NCI-H1105 (cell line): ENCODE results near the gene RBM17.
"Not testable (repeated sequence)": the region's sequence is repeated elsewhere in the genome, so short reads cannot be mapped to it uniquely, and the experiment has no call there.

Source experiments
- DNase-seq: peaks from one replicate; lab custom pipeline; 2025; lab: John Stamatoyannopoulos, UW

RBM17 gene

DNA sequence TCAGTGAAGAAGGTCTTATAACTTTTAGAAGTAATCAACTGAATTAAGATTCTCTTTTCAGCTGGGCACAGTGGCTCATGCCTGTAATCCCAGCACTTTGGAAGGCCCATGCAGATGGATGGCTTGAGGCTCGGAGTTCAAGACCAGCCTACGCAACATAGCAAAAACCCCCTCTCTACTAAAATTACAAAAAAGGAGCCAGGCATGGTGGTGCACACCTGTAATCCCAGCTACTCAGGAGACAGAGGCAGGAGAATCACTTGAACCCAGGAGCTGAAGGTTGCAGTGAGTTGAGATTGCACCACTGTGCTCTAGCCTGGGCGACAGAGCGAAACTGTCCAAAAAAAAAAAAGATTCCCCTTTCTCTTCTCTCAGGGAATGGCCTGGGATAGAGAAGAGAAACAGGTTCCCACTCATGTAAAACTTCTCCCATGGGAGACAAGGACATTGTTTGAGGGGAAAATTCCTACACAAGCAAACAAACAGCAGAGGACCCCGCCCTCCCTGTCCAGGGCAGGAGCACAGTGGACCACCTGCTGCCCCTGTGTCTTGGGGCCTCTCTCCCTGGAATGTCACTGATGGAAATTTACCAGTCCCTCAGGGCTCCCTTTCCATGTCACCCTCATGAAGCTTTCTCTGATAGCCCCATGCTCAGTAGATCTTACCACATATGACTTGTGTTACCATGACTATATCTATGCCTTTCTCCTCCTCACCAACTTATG lies 32.3 kb upstream of the RBM17 start:
- DNase-seq, result no peak

DNA sequence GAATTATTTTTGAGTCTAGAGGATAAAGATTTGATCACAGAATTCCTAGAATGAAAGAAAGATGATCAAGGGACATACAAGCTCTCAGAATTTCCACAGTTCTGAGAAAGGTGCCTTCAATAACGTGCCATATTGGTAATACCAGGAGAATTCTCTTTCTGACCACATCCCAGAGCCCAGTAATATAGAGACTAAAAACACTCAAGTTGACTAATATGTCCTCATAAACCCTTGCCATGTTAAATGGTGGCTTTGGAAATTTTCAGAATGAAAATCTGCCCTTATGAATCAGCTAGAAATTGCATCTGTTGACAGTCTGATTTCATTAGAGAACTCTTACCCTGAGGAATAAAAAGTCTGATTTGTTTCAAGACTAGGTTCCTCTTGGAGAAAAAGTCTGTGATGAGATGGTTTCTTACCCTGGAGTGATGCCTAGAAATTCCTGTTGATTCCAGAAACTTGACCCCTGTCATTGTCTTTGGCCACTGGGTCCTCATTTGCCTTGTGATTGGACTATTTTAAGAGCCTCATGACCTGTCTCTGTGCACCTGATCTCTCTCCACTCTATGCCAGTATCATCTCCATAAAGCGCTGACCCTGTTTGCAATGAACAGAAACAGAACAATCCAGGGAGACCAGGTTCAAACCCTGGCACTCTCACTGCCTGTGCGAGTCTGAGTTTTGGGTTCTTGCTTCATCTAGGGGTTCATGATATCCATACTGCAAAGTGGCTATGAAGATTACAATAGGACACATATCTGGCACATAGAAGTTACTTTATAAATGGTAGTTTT lies 30.0 kb upstream of the RBM17 start:
- DNase-seq, result no peak

DNA sequence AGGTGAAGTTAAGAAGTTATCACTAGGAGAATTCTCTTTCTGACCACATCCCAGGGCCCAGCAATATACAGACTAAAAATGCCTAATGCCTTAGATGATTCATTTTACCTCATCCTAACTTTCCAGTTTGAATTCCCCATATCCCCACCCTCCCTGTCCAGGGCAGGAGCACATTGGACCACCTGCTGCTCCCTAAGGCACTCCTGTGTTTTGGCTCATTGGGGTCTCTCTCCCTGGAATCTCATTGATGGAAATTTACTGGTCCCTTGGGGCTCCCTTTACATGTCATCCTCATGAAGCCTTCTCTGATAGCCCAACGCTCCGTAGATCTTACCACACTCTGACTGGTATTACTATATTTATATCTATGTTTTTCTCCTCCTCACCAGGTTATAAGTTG lies 29.3 kb upstream of the RBM17 start:
- no peak for DNase-seq

DNA sequence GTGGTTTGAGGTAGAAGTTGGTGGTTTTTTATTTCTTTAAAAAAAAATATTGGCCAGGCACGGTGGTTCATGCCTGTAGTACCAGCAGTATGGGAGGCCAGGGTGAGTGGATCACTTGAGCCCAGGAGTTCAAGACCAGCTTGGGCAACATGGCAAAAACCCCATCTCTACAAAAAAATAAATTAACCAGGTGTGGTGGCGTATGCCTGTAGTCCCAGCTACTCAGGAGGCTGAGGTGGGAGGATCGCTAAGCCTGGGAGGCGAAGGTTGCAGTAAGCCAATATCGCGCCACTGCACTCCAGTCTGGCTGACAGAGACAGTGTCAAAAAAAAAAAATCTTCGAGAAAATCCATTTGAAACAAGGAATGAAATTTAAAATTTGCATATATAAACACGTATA lies 27.8 kb upstream of the RBM17 start:
- DNase-seq, result no peak

DNA sequence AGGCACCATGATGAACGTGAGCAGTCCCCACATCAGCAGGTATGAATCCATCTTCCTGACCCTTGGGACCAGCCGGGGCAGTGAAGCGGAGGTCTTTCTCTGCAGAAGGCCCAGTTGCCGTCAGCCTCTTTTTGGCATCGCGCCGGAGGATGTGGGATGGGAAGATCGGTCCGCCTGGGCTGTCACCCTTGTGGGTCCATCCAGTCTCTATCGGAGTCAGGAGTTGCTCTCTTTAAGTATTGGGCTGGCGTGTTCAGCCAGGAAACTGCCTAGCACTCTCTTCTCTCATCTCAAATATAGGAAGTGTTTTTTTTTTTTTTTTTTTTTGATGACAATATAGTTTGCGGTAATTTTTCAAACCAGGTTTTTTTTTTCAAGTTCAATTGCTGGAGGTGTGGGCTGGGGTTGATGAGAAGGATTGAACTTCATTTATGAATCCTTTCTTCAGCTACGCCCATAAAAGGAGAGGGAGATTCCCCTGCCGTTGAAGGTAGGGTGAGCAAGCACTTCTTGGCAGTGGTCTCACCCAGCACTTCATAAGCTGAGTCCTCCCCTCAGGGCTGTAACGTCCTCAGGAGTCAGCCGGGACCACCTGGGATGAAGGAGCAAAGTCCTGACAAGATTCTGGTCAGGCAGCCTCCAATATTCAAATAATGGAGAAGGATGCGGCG lies 26.6 kb upstream of the RBM17 start, which contains the start of gene IL2RA:
IL2RA (minus strand) TSS at position 267 of the 671 bp plus-strand sequence; CDS start at position 51, 216 bp downstream.
- no peak for DNase-seq

DNA sequence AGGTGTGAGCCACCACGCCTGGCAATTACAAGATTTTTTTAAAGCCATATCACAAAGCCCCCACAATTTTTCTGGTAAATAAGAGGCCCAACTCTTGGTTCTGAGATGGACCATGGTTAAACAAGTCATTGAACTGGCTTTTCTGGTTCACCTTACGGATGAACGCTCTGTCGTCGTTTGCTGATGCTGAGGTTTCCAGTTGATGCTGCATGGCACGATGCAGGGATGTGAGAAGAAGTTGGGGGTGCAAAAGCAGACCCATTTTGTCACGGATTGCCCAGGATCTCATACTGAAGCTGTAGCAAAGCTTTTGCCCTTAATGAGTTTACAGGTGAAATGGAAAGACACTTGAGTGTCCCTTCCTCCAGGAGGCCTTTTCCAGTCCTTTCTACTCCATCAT lies 24.7 kb upstream of the RBM17 start:
- no peak for DNase-seq

DNA sequence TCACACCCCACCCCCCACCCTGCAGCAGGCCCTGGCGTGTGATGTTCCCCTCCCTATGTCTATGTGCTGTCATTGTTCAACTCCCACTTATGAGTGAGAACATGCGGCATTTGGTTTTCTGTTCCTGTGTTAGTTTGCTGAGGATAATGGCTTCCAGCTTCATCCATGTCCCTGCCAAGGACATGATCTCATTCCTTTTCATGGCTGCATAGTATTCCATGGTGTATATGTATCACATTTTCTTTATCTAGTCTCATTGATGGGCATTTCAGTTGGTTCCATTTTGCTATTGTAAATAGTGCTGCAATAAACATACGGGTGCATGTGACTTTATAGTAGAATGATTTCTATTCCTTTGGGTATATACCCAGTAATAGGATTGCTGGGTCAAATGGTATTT lies 24.1 kb upstream of the RBM17 start:
- not testable (repeated sequence) for DNase-seq

DNA sequence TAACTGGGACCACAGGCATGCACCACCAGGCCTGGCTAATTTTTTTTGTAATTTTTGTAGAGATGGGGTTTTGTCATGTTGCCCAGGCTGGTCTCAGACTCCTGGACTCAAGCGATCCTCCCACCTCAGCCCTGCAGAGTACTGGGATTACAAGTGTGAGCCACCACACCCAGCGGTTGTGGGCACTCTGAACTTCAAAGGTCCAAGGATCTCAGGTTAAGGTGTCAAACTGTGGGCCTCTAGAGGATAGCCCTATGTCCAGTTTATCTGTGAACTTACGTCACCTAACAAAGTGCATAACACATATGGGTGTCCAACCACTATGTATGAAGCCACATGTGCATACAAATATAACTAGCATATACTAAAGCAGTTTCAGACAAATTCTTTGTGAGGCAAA lies 23.4 kb upstream of the RBM17 start:
- DNase-seq, result no peak

DNA sequence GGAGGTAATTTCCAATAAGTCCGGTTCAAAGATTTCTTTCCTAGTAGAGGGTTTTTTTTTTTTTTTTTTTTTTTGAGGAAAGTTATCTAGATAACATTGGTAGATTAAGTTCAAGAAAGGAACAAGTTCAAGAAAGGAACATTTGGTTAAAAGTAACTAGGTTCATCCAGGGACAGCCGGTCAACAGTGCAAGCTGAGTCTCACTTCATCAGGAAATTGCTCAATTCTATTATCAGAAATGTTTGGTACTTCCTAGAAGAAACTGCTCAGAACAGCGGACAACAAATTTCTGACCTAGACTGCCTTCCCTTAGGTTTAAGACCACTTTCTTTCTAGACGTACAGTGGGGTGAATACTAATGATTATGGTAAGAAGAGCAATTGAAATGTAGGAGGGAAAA lies 23.0 kb upstream of the RBM17 start:
- no peak for DNase-seq

DNA sequence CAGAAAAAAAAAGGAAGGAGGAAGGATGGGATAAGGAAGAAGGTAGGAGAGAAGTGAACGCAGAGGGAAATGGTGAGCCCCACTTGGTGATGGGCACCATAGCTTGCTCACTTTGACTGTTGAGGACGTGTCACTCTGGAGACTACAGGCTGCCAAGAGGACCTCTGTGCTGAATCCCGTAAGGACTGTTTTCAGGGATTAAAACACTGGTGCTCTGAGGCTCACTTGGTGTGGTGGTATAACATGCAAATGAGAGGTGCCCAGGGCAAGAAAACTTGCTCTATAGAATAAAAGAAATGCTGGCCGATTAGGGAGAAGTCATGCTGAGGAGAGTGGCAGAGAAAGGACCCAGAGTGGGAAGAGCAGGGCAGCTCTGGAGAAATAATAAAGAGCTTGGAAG lies 21.4 kb upstream of the RBM17 start:
- no peak for DNase-seq

DNA sequence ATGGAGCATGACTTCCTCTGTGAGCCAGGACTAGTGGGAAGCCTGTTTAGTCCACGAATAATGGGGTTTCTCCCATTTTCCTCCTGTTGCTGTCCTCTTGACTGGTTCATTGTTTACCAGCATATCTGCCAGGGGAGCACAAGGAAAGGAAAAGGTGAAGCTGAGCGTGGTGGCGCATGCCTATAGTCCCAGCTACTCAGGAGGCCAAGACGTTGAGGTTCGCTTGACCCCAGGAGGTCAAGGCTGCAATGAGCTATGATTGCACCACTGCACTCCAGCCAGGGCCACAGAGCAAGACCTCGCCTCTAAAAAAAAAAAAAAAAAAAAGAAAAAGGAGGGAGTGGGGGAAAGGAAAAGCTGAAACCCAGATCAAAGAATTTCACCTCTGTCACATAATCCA lies 20.8 kb upstream of the RBM17 start:
- no peak for DNase-seq

DNA sequence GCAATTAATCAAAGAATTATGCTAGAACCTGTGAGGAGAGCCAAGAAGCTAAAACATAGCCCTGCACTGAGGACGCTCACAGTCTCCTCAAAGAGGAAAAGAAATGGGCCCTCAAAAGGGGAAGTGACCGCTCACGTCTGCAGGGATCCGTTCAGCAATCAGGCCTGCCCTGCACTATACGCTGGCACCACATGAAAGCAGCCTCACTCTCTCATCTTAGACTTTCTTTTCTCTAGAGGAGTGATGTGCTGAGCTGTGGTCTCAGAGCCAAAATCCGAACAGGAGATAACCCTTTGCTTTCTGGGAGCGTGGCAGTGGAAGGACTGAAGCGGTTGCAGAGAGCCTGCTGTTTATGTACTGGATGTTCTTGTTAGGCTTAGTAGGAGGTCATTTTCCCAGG lies 20.4 kb upstream of the RBM17 start:
- DNase-seq, result no peak

DNA sequence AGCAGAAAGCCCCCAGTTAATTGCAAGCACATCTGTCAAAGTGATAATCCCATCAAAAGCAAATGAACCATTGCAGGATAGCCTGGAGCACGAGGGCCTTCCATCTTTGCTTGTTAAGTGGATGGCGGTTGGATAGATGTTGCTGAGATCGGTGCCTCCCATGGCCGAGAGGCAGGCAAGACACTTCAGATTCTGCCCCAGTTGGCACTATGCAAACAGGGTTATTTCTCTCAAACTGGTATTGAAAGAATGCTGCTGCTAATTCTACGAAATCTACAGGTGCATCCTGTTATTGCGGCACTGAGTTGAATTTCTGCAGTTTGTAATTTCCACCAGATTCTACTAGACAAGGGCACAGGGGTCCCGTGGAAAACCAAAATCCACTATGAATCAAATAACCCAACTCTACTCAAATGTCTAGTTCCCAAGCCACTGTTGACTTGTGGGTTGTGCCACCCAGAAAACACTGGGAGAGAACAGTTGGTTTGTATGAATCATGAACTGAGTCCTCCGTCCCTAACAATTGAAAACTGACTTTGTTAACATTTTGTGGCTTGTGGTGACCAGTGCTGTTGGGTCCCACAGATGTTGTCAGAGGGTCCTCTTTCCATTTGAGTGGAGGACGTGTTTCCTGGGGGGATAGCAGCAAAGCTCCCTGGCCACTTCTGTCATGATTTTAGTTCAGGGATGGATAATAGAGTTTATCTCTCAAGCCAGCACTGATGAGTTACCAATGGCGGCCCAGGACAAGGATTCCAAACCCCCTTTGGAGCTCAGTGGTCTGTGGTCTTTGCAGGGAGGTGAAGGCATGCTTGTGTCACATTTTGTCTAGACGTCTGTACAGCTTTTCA lies 19.5 kb upstream of the RBM17 start:
- DNase-seq, result no peak

DNA sequence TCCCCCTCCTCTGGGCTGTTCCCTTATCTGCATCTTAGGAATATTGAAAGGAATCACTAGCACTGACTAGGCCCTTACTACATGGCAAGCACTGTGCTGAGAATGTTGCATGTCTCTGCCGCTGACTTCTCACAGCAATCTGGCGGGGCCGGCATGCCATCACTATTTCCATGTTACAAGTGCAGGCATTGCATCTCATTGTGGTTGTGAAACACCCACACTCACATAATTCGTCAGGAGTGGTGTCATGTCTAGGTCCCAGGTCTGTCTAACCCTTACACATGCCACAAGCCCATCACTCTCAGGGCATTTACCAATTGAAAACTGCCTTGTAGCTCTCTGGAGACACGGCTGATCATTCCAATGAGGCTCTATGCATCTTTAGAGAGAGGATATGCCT lies 18.2 kb upstream of the RBM17 start:
- no peak for DNase-seq

DNA sequence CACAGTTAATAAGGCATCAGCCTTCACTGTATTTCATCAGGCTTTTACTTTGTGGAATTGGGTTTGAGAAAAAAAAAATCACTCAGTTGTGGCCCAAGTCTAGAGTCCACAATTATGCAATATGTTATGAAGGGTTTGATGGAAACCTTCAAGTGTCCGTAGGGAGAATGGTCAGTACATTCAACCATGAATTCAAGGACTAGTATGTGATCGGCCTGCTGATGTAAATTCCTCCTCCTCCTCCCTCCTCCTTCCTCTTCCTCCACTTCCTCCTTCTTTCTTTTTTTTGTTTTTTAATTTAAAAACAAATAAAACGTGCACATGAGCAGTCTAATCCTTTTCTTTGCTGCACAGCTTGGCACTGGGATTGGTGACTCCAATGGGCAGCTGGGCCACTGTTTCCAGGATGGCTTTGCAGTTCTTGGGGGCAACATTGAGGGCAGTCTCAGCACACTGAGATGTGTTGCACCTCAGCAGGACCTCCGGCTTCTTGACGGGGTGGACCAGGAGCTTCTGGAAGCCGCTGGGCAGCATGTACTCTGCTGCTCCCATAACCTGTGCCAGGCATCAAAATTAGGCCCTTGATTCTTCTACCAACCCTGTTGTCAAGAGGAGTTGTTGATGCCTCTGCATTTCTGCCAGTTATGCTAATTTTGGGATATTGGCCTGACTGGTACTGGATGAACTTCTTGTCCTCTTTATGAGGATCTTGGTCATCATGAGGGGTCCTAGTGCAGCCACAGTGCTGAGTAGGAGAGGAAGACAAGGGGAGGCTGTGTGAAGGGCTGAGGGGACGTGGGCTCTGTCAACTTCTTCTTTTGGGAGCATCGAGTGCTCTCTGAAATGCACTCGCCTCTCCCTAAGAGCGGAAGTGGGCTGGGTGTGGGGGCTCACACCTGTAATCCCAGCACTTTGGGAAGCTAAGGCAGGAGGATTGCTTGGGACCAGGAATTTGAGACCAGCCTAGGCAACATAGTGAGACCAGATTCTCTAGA lies 17.4 kb upstream of the RBM17 start:
- no peak for DNase-seq

DNA sequence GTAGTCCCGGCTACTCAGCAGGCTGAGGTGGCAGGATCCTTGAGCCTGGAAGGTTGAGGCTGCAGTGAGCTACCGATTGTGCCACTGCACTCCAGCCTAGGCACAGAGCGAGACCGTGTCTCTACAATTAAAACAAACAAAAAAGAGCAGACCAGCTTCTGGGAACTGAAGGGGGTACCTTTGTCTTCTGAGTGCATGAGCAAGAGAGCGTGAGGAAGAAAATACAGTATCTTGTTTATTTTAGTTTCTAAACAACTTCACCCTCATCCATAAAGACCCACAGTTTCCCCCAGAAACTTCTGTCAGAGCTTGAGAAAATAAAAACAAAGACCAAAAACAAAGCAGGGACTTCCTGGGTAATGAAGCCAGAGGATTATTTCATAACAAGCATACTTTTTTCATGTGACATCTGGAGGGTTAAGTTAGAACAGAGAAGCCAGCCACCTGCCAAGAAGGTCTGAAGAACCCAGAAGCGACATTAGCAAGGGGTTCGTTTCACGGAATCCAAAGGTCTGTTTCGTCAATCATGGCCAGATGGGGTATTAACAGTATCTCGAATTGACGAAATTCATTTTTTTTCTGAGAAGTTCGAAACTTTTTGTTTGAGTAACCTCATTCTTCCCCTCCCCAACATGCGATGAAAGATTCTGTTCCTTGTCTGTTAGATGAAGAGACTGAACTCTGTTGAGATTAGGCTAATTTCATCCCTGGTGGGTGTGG lies 16.5 kb upstream of the RBM17 start:
- no peak for DNase-seq

DNA sequence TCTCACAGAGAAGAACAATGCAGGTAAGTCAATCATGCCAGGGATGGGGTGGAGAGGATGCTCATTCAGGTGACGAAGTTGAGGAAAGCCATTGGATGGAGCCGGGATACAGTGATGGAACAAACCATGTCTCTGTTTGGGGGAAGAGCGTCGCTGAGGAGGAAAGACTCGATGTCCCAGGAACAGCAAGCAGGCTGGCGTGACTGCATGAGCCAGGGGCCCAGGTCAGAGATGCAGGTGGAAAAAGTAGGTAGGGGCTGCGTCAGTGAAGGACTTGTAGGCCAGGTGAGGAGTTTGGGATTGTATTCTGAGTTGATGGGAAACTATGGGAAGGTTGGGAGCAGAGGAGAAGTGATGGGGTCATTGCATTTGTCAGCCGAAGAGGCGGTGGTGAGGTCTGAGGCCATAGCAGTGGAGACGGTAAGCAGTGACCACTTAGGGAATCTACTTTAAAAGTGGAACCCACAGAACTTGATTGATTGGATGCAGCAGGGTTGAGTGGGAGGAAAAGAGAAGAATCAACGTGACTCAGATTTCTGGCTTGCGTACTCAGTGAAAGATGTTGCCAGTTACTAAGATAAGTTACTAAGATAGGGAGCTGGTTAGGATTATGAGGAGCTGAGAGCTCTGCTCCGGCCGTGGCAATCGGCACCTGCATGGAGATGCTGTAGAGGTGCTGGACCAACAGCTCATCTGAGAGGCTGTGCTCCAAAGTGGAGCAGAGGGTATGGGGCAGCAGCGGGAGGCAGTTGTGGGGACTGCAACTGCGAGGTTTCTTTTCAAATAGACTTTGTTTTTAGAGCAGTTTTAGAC lies 14.1 kb upstream of the RBM17 start:
- no peak for DNase-seq

DNA sequence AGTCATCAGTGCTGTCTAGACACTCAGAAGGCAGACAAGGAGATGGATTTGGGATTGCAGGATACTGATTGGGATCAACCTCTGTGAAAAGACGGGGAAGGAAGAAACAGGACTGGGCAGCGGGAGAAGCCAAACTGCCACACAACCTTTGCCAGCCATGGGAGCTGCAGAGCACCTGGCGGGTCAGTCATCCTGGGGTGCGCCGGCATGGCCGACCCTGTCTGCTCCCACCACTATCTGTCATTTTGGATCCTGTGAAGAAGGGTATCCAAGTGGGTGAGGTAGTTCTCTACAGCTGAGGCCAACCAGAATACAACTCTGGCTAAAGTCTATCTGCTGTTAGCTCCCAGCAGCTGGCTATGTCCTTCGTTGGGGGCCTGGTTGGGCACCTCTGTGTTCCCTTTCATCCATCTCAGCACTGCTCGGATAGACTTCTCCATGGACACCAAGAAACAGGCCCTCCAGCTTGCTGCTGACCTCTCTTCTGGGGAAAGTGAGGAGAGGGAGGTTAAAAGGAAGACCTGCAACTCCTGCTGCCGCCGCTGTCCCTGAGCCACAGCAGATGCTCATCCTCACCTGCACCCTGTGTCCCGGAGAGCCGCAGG lies 11.7 kb upstream of the RBM17 start:
- no peak for DNase-seq

DNA sequence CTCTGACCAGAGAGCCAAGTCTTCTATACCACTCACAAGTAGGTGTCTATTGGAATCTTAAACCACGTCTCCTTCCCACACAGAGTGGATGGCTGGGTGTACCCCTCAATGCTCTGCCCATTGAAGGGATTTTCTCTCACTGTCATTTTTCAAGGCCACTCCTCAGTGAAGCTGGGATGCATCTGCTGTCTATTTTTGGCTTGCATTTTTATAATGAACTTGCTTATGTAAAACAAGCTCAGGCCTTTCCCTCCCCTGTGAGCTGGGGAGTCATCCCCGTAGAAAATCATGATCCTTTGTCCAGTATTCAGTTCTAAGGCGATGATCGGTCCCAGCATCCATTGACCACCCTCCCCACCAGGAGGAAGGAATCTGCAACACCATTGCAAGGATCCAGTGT lies 9.8 kb upstream of the RBM17 start:
- DNase-seq, result no peak
